Upper lobe of left lung (tissue), 4 donors: ENCODE measurements around the gene EEF2.
"Not testable (repeated sequence)": the region's sequence is repeated elsewhere in the genome, so short reads cannot be mapped to it uniquely, and the experiment has no call there.

Source experiments
- POLR2AphosphoS5 ChIP-seq, 2 donors: sonication (generic); formaldehyde crosslinking; IDR thresholded peaks; one replicate each; pipeline ENCODE4 v1.5.1; 2017; ENCODE audit warnings: antibody characterized with exemption in 2 of 2
- TF ChIP-seq, protein P1 (sequence below), 6 experiments: fragments of 450-650 bp in 4 of 6; fragments of 200-600 bp in 2 of 6; sonication (generic) in 2 of 6; IDR thresholded peaks; one replicate each; pipeline ENCODE4 v1.5.1; 2016 to 2019; ENCODE audit warnings: antibody characterized with exemption in 6 of 6

DNA sequence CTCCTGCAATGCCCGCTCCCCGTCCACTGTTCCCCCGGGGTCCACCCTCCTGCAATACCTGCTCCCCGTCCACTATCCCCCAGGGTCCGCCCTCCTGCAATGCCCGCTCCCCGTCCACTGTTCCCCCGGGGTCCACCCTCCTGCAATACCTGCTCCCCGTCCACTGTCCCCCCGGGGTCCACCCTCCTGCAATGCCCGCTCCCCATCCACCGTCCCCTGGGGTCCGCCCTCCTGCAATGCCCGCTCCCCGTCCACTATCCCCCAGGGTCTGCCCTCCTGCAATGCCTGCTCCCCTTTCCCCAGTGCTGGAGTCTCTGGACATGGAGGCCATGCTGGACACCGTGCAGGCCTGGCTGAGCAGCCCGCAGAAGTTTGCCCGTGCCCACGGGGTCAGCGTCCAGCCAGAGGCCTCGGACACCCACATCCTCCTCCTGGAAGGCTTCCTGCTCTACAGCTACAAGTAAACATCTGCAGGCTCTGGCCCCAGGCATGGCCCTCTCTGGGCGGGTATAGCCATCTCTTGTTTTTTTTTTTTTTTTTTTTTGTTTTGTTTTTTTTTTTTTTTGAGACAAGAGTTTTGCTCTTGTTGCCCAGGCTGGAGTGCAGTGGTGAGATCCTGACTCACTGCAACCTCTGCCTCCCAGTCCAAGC lies 46.8 kb downstream of the EEF2 start:
- TF ChIP-seq, protein P1, sequence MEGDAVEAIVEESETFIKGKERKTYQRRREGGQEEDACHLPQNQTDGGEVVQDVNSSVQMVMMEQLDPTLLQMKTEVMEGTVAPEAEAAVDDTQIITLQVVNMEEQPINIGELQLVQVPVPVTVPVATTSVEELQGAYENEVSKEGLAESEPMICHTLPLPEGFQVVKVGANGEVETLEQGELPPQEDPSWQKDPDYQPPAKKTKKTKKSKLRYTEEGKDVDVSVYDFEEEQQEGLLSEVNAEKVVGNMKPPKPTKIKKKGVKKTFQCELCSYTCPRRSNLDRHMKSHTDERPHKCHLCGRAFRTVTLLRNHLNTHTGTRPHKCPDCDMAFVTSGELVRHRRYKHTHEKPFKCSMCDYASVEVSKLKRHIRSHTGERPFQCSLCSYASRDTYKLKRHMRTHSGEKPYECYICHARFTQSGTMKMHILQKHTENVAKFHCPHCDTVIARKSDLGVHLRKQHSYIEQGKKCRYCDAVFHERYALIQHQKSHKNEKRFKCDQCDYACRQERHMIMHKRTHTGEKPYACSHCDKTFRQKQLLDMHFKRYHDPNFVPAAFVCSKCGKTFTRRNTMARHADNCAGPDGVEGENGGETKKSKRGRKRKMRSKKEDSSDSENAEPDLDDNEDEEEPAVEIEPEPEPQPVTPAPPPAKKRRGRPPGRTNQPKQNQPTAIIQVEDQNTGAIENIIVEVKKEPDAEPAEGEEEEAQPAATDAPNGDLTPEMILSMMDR (IDR thresholded peaks at IDR 0.05) = not testable (repeated sequence)
- not testable (repeated sequence) for TF ChIP-seq POLR2AphosphoS5 (IDR thresholded peaks at IDR 0.05)
